GM19035 (cell line): ENCODE measurements around the gene SLC17A5.
A peak's percentile ranks its signal among the peaks of the same experiment; 100 is the strongest.
"Not testable (repeated sequence)": the region's sequence is repeated elsewhere in the genome, so short reads cannot be mapped to it uniquely, and the experiment has no call there.

Source experiments
- ATAC-seq: cut with Tn5 transposase; IDR thresholded peaks from one replicate; pipeline ENCODE4 v1.9.1; 2021; ENCODE audit not compliant: unreplicated experiment

The SLC17A5 gene

GRCh38 chr6:73566954-73567591 lies 86.7 kb downstream of the SLC17A5 start:
- ATAC-seq, result no peak

GRCh38 chr6:73566486-73566871 lies 87.3 kb downstream of the SLC17A5 start:
- not testable (repeated sequence) for ATAC-seq

- no peak for ATAC-seq
These were observed 87.9 kb downstream of the SLC17A5 start for GRCh38 chr6:73565767-73566485.

GRCh38 chr6:73564578-73565345 lies 89.0 kb downstream of the SLC17A5 start:
- no peak for ATAC-seq

GRCh38 chr6:73562558-73562957 lies 91.2 kb downstream of the SLC17A5 start:
- no peak for ATAC-seq

GRCh38 chr6:73560853-73561407 lies 92.9 kb downstream of the SLC17A5 start:
- peak; percentile 66 for ATAC-seq

GRCh38 chr6:73560182-73560732 lies 93.5 kb downstream of the SLC17A5 start:
- ATAC-seq, result peak; percentile 42

GRCh38 chr6:73559399-73559794 lies 94.4 kb downstream of the SLC17A5 start:
- not testable (repeated sequence) for ATAC-seq

- peak; percentile 39 for ATAC-seq
These were observed 95.0 kb downstream of the SLC17A5 start for GRCh38 chr6:73558624-73559398.

- no peak for ATAC-seq
These were observed 97.0 kb downstream of the SLC17A5 start for GRCh38 chr6:73556836-73557235.

GRCh38 chr6:73555380-73555949 lies 98.3 kb downstream of the SLC17A5 start:
- not testable (repeated sequence) for ATAC-seq

GRCh38 chr6:73551115-73551514 lies 102.7 kb downstream of the SLC17A5 start:
- not testable (repeated sequence) for ATAC-seq

- ATAC-seq, result no peak
These were observed 105.0 kb downstream of the SLC17A5 start for GRCh38 chr6:73548458-73549446.

- no peak for ATAC-seq
These were observed 106.8 kb downstream of the SLC17A5 start for GRCh38 chr6:73547036-73547435.
